Stimulated activated naive B cell treated with anti-CD40 and anti-IgM and Interleukin-4, amounts not matched to agents 10 μg/mL and 1 μg/mL and 100 μg/mL, for 72 hours (primary cell): ENCODE measurements around the gene KAZN.
"Not testable (repeated sequence)": the region's sequence is repeated elsewhere in the genome, so short reads cannot be mapped to it uniquely, and the experiment has no call there.

Experiments
- ATAC-seq, 2 donors: fragments of 150-1000 bp; cut with Tn5 transposase; replicated peaks; 2 replicates each; pipeline ENCODE4 v1.10.0; 2021; ENCODE audit warnings: moderate library complexity in 1 of 2
- DNase-seq: peaks from one replicate; pipeline ENCODE4 v3.0.0; 2021
- H3K27ac Mint-ChIP-seq: one replicate; pipeline ENCODE4 v1.8.0; 2022; ENCODE audit warnings: mild to moderate bottlenecking, mixed read lengths
- H3K27me3 Mint-ChIP-seq, 2 donors: one replicate each; pipeline ENCODE4 v1.8.0; 2022; ENCODE audit warnings: mixed read lengths in 2 of 2
- H3K36me3 Mint-ChIP-seq, 2 donors: one replicate each; pipeline ENCODE4 v1.8.0; 2022; ENCODE audit warnings: mixed read lengths in 2 of 2, mild to moderate bottlenecking in 1 of 2
- H3K4me1 Mint-ChIP-seq, 2 donors: one replicate each; pipeline ENCODE4 v1.8.0; 2022; ENCODE audit warnings: mixed read lengths in 2 of 2, mild to moderate bottlenecking in 1 of 2
- H3K4me3 Mint-ChIP-seq, 2 donors: one replicate each; pipeline ENCODE4 v1.8.0; 2022; ENCODE audit warnings: mild to moderate bottlenecking in 2 of 2, mixed read lengths in 2 of 2, moderate library complexity in 1 of 2
- H3K9me3 Mint-ChIP-seq, 2 donors: one replicate each; pipeline ENCODE4 v1.8.0; 2022; ENCODE audit warnings: mixed read lengths in 2 of 2, mild to moderate bottlenecking in 1 of 2

The KAZN gene

DNA sequence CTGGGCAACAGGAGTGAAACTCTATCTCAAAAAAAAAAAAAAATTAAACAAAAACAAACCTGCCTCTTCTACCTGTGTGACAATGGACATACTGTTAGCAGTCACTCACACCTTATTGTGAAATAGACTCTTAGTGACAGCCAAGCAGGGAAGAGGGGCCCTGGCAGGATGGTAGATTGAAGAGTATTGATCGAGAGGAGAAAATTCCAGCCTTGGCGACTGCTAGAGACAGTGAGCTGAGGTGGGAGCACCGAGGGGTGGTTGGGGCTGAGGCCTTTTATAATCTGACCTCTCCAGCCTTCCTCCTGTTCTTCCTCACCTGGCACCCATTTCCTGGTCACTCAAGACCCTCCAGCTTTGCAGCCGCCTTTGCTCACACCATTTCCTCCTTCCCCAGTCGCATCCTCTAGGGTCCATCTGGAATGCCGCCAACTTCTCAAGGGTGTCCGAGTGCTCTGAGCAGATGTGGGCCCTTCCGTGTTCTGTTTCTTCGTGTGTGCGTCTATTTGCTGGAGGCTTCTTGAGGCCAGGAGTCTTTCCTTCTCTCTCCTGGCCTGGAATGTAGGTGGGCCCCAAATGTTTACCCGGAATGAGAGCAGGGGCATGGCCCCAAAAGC, 358.2 kb downstream of the KAZN start:
- Mint-ChIP-seq H3K27ac (no peak overlapping the region), H3K27me3 (no peaks in the 10 kb centered on the region), H3K9me3 (peaks cover 0 to under 1% of the 10 kb centered on the region in 2 donors), H3K4me1 (no peaks in the 10 kb centered on the region), H3K4me3 (no peak overlapping the region), H3K36me3 (no peaks in the 10 kb centered on the region)
- no peak for ATAC-seq
- DNase-seq = no peak

DNA sequence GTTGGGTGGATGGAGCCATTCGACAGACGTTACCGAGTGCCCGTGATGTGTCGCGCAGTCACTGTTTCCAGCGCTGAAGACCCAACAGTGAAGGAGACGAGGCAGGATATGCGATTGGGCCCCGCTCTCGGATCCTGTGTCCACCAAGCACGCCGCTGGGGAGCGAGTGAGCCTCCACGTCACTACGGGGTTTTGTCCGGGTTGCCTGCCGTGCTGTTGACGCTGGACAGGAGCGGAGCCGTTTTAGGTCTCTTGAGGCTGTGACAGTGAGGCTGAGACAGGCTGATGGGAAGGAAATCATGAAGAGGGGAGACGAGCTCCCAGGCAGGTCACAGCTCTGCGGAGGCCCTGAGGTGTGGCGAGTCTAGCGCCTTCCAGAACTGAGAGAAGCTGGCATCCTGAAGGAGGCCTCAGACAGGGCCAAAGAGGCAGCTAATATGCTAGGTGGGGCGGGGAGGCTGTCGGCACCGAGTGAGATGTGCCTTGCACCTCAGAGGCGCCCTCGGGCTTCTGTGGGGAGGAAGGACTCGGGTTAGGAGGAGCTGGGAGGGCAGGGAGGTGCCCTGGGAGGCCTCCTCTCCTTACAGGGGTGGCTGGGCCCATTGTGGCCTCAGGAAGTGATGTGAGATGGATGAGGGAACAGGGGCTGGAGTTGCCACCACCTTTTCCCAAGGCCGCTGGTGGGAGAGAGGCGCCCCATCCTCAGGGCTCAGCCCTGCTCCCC, 359.1 kb downstream of the KAZN start:
- H3K27ac Mint-ChIP-seq = no peak overlapping the region
- H3K27me3 Mint-ChIP-seq = no peaks in the 10 kb centered on the region

DNA sequence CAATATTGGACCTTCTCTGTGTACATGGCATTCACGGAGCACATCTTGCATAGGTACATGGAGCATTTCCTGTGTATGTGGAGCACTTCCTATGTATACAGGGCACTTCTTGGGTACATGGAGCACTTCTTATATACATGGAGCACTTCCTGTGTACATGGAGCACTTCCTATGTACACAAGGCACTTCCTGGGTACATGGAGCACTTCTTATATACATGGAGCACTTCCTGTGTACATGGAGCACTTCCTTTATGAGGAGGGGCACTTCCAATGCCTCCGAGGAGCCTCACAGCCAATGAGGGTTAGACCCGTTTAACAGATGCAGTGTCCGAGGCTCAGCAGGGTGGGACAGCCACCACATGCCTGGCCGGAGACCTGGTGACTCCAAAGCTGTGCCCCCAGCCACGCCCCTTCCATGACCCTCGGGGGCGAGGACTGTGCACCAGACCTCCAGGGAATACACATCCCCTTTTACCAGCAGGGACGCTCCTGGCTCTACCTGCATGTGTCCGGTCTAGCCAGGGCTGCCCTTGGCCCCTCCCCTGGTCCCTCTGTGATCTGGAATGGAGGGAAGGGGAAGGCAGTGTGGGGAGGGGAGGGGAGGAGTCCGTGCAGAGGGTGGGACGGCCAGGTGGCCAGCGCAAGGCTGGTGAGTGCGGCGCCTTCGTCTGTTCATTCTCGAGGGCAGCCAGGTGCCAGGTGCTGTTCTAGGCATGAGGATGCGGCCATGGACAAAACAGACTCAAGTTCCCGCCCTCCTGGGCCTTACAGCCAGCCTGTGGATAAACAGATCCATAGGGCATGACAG, 360.0 kb downstream of the KAZN start:
- ATAC-seq = no peak
- Mint-ChIP-seq H3K36me3 (no peaks in the 10 kb centered on the region), H3K9me3 (peaks cover 0 to 2% of the 10 kb centered on the region in 2 donors), H3K27me3 (no peaks in the 10 kb centered on the region), H3K27ac (no peak overlapping the region), H3K4me1 (no peaks in the 10 kb centered on the region), H3K4me3 (no peak overlapping the region)
- DNase-seq = no peak

More for the DNA sequence above, 359.1 kb downstream of the KAZN start:
- H3K36me3 Mint-ChIP-seq = no peaks in the 10 kb centered on the region
- no peak for ATAC-seq
- no peak overlapping the region for H3K4me3 Mint-ChIP-seq
- peaks cover 0 to 2% of the 10 kb centered on the region in 2 donors for H3K9me3 Mint-ChIP-seq
- no peak for DNase-seq
- no peaks in the 10 kb centered on the region for H3K4me1 Mint-ChIP-seq

DNA sequence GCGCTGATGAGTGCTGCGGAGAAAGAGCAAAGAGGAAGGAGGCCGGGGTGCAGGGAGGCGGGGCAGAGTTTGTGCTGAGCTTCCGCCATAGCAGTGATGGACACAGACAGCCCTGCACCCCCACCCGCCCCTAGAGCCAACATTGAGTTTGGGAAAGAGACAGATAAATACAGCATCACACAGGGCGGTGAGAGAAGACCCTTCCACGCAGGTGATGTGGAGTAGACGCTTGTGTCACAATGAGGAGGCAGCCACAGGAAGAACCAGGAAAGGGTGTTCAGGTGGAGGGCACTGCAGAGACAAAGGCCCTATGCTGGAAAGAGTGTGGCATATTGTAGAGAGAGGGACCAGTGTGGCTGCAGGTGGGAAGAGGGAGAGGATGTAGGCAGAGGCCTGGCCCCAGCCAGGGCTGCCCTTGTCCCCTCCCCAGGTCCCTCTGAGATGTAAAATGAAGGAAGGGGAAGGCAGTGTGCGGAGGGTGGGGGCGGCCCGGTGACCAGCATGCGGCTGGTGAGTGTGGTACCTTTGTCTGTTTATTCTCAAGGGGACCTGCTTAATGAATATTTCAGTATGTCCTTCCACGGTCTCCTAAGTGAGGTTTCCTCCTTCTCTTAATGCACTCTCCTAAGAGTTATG, 360.7 kb downstream of the KAZN start:
- no peak for ATAC-seq
- Mint-ChIP-seq H3K4me1 (no peaks in the 10 kb centered on the region), H3K9me3 (peaks cover 0 to 5% of the 10 kb centered on the region in 2 donors), H3K4me3 (no peak overlapping the region), H3K27me3 (no peaks in the 10 kb centered on the region), H3K36me3 (no peaks in the 10 kb centered on the region), H3K27ac (no peak overlapping the region)
- DNase-seq = no peak

DNA sequence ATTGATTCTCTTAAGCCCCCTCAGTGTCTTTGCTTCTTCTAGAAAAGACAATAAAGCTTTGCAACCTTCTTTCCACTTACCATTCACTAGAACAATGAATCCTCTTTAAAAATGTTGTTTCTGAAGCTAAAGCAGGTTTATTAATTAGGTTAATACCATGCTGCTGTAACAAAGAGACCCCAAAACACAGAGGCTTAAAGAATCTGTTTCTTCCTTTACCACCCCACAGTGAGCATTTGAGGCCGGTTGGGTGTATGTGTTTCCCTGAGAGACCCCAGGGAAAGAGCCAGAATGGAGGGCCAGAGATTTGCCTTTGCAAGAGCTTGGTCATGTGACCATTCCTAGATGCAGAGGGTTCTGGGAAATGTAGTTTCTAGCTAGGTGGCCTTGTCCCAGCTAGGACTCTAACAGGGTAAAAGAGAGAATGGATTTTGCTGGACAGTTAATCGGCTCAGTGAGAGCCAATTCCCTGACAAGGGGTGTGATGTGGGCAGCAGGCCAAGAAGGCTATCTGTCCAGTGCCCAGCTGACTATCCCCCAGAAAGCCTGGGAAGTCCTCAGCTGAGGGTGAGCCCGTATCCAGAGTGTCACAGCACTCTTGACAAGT, 363.3 kb downstream of the KAZN start:
- H3K27me3 Mint-ChIP-seq = no peaks in the 10 kb centered on the region
- H3K27ac Mint-ChIP-seq = no peak overlapping the region
- H3K4me3 Mint-ChIP-seq = no peak overlapping the region
- DNase-seq = no peak
- no peaks in the 10 kb centered on the region for H3K36me3 Mint-ChIP-seq
- no peaks in the 10 kb centered on the region for H3K4me1 Mint-ChIP-seq
- no peak for ATAC-seq
- peaks cover 0 to 5% of the 10 kb centered on the region in 2 donors for H3K9me3 Mint-ChIP-seq

DNA sequence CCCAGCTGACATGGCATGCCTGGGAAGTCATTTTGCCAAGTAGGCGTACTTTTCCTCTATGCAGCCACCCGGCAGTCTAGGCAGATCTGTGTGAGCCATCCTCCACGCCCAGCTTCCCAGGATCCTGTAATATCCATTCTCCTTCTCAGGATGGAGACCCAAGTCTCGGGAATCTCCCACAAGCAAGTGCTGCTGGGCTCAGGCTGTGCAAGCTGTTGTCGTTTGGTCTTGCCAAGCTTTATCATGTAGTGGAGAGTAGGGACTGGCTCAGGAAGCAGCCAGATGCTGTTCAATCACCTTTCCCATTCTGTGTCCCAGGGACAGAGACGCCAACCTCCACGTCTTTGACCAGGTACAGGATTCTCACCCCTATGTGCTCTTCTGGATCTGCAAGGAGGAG, 363.9 kb downstream of the KAZN start:
- Mint-ChIP-seq H3K4me3 (no peak overlapping the region), H3K9me3 (peaks cover 4 to 5% of the 10 kb centered on the region in 2 donors), H3K4me1 (no peaks in the 10 kb centered on the region), H3K27me3 (no peaks in the 10 kb centered on the region), H3K27ac (no peak overlapping the region), H3K36me3 (no peaks in the 10 kb centered on the region)
- ATAC-seq (no peak), DNase-seq (no peak)

DNA sequence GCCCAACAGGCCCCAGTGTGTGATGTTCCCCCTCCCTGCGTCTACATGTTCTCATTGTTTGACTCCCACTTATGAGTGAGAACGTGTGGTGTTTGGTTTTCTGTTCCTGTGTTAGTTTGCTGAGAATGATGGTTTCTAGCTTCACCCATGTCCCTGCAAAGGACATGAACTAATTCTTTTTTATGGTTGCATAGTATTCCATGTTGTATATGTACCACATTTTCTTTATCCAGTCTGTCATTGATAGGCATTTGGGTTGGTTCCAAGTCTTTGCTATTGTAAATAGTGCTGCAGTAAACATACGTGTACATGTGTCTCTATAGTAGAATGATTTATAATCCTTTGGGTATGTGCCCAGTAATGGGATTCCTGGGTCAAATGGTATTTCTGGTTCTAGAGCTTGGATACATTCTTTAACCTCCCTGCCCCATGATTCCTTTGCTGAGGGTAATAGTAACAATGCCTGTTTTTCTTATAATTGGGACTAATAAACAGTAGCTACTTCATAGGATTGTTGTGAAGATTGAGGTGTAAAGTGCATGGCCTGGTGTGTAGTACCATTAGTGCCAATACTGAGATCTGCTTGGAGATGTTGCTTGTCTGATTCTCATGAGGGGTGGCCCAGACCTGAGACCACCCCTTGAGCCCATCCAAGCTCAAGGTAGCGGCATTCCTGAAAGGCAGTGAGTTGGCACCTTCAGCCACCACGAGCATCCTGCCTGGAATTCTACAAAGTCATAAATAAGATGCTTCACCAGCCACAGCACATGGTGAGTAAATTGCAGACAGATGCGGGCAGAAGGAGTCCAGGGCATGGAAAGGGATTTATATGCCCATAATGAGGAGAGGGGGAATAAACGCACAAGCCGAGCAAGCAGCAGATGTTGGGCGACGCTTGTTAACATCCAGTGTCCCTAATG, 365.6 kb downstream of the KAZN start:
- not testable (repeated sequence) for DNase-seq, H3K36me3 Mint-ChIP-seq, H3K9me3 Mint-ChIP-seq, ATAC-seq, H3K27ac Mint-ChIP-seq, H3K4me1 Mint-ChIP-seq, H3K27me3 Mint-ChIP-seq, H3K4me3 Mint-ChIP-seq

DNA sequence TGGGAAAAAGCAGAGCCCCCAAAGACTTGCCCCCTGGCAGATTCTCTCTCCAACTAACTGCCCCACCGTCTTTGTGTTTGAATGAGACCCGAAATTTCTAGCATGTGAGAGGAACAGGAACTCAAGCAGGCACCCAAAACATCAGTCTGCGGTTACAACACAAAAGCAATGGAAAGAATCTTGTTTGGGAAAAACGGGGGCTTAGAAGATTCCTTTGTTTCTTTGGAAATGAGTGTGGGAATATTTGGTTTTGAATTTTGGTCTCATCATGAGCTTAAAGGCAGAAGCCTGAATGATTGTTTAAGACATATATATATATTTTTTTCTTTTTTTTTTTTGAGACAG, 366.2 kb downstream of the KAZN start:
- H3K36me3 Mint-ChIP-seq = no peaks in the 10 kb centered on the region
- no peak overlapping the region for H3K27ac Mint-ChIP-seq
- H3K4me3 Mint-ChIP-seq = no peak overlapping the region
- ATAC-seq (no peak), DNase-seq (no peak)
- H3K27me3 Mint-ChIP-seq = no peaks in the 10 kb centered on the region
- peaks cover 5% of the 10 kb centered on the region in 2 donors for H3K9me3 Mint-ChIP-seq
- no peaks in the 10 kb centered on the region for H3K4me1 Mint-ChIP-seq

DNA sequence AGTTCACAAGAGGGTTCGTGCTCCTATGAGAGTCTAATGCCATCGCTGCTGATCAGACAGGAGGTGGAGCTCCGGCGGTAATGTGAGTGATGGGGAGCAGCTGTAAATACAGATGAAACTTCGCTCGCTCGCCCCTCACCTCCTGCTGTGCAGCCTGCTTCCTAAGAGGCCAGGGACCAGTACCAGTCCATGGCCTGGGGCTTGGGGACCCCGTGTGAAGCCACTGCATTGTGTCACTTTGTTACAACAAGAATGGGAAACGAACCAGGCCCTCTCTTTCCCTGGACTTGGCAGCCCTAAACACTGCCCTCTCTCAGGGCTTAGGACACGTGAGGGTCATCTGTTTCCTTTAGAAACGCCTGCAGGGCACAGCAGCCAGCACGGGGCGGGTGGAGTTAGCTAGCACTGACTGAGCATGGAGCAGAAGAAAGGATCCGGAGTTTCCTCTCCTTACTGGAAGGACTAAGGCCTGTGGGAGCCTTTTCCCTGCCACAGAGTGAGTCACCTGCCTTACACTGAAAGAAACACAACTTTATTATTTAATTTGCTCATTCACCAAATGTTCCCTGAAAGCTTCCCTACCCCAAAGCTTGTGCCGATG, 369.9 kb downstream of the KAZN start:
- Mint-ChIP-seq H3K27me3 (peaks cover 0 to 4% of the 10 kb centered on the region in 2 donors), H3K36me3 (no peaks in the 10 kb centered on the region), H3K4me3 (no peak overlapping the region), H3K9me3 (peaks cover 3 to 5% of the 10 kb centered on the region in 2 donors), H3K4me1 (no peaks in the 10 kb centered on the region), H3K27ac (no peak overlapping the region)
- DNase-seq (no peak), ATAC-seq (no peak)

DNA sequence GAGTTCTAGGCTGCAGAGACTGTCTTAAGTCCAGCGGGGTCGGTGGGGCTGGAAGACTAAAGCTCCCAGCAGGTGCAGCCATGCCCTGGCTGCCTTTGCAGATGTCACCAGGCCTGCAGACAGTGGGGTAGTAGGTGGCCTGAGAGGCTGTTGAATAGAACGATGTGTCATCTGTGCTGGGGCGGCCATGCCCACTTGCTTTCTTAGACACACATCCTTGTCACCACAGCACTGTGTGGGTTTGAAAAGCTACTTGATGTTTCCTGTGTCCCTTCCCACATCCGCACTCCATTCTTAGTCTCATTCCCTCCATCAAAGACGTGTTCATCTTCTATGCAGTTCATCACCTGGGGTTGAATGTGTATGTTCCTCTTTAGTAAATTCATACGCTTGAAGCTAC, 370.5 kb downstream of the KAZN start:
- DNase-seq (no peak), ATAC-seq (no peak)
- H3K27me3 Mint-ChIP-seq = peaks cover 0 to 4% of the 10 kb centered on the region in 2 donors
- H3K36me3 Mint-ChIP-seq = no peaks in the 10 kb centered on the region
- no peak overlapping the region for H3K27ac Mint-ChIP-seq
- H3K4me3 Mint-ChIP-seq = no peak overlapping the region
- peaks cover 2 to 5% of the 10 kb centered on the region in 2 donors for H3K9me3 Mint-ChIP-seq
- H3K4me1 Mint-ChIP-seq = no peaks in the 10 kb centered on the region

DNA sequence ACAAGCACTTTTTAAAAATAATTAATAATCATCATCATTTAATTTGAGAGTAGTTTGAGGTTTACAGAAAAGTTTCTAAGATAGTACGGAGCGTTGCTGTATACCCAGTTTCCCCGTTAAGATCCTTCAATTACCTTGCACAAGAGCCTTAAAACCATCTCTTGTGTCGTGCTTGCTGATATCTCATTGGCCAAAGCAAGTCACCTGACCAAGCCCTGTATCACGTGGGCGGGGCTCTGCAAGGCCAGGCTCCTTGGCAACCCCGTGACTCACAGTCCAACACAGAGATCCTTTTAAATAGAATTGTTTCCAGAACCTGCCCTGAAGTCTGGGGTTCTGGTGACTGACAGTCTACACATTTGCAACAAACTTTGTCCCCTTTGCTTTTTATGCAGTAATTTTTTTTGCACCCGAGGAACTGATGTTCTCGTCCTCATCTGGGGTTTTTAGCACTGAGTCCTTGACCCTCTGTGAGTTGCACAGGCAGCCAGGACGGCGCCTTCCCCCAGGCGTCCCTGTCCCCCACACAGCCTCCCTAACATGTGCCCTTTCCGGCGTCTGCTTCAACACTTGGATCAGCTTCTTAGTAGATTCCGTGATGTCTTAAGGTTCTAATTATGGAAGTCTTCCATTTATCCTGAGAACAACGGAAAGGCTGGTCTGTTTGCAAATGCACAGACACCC, 371.8 kb downstream of the KAZN start:
- H3K27me3 Mint-ChIP-seq = peaks cover 0 to 4% of the 10 kb centered on the region in 2 donors
- no peaks in the 10 kb centered on the region for H3K4me1 Mint-ChIP-seq
- H3K27ac Mint-ChIP-seq = no peak overlapping the region
- H3K9me3 Mint-ChIP-seq = peaks cover 4 to 5% of the 10 kb centered on the region in 2 donors
- DNase-seq (no peak), ATAC-seq (no peak)
- H3K36me3 Mint-ChIP-seq = no peaks in the 10 kb centered on the region
- H3K4me3 Mint-ChIP-seq = no peak overlapping the region

DNA sequence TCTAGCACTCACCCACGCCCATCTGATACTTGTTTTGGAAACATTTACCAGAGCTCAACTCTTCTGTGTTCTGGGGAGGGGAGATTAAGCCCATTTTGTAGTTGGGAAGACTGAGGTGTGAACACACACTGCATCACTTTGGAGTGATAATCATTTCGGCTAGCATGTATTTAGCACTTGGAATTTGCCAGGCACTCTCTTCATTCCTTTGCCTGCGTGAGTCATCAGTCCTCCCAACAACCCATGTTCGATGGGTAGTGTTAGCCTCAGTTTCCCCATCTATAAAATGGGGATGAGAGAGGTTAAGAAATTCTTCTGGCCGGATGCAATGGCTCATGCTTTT, 372.3 kb downstream of the KAZN start:
- no peak for ATAC-seq
- Mint-ChIP-seq H3K4me3 (no peak overlapping the region), H3K27me3 (peaks cover 0 to 4% of the 10 kb centered on the region in 2 donors), H3K36me3 (no peaks in the 10 kb centered on the region), H3K9me3 (peaks cover 4 to 5% of the 10 kb centered on the region in 2 donors), H3K27ac (no peak overlapping the region), H3K4me1 (no peaks in the 10 kb centered on the region)
- no peak for DNase-seq

DNA sequence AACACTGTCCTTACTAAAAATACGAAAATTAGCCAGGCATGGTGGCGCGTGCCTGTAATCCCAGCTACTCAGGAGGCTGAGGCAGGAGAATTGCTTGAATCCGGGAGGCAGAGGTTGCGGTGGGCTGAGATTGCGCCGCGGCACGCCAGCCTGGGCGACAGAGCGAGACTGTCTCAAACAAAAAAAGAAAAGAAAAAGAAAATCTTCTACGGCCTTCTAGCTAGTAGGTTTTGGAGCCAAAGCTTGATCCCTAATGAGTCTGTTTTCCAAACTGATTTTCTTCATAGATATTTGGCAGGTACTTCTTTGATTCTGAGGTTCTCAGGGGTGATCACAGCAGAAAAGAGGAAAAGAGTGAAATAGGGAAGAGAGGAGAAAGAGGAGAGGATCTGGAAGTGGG, 372.7 kb downstream of the KAZN start:
- Mint-ChIP-seq H3K36me3 (no peaks in the 10 kb centered on the region), H3K27me3 (peaks cover 0 to 4% of the 10 kb centered on the region in 2 donors), H3K9me3 (peaks cover 4 to 5% of the 10 kb centered on the region in 2 donors), H3K4me1 (no peaks in the 10 kb centered on the region), H3K4me3 (no peak overlapping the region), H3K27ac (no peak overlapping the region)
- no peak for ATAC-seq
- no peak for DNase-seq
